Stimulated activated CD8-positive, alpha-beta memory T cell treated with anti-CD3 and anti-CD28 coated beads, Interleukin-12 subunit alpha, Interleukin-12 subunit beta, amount 100 ng/mL, for 24 hours (primary cell): ENCODE data around the gene CLASRP.

ENCODE experiments used
- DNase-seq: peaks from one replicate; pipeline ENCODE4 v3.0.0-alpha.2; 2020; ENCODE audit errors: extremely low read depth

The CLASRP gene

DNA sequence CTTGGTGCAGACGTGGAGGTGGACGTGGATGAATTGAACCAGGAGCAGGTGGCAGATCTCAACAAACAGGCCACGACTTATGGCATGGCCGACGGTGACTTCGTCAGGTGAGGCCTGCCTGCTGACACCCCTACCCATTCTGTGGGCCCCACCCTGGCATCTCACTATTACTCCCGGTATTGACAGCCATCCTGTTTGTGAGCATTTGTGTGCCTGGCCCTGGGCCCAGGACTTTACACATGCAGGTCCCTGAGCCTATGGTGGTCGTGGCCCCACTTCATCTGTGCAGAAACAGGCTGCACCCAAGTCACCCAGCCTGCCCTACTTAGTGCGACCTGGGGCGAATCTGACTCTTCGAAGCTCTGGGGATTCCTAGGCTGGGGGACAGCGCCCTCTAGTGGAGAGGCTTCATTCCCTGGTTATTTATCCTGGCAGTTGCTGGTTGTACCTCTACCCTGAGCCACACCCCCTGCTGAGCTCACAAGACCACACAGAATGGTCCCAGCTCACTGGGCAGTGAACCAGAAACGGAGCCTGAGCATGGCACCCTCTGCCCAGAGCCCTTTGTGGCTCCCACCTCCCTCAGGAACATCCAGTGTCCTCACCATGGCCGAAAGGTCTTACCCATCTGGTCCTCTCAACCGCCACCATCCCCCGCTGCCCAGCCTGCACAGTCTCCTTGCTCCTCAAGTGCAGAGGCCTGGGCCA is 20.6 kb downstream of the CLASRP start:
- peak; percentile 58 for DNase-seq

DNA sequence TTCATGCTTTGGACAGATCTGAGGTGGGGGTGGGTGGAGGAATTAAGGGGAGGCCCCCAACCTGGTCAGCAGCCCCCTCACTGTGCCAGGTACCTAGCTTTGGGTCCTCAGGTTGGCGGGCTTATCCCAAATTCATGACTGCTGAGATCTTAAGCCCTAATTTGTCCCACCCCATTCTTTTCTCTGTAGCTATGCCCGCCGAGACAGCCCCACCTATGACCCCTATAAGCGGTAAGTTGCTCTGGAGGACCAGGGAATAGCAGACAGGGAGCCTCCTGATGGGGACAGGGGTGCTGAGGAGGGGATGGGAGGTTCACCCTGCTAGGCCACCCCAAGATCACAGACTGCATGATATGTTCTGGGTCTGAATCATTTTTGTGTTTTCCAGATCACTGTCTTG is 23.1 kb downstream of the CLASRP start:
- no peak for DNase-seq

DNA sequence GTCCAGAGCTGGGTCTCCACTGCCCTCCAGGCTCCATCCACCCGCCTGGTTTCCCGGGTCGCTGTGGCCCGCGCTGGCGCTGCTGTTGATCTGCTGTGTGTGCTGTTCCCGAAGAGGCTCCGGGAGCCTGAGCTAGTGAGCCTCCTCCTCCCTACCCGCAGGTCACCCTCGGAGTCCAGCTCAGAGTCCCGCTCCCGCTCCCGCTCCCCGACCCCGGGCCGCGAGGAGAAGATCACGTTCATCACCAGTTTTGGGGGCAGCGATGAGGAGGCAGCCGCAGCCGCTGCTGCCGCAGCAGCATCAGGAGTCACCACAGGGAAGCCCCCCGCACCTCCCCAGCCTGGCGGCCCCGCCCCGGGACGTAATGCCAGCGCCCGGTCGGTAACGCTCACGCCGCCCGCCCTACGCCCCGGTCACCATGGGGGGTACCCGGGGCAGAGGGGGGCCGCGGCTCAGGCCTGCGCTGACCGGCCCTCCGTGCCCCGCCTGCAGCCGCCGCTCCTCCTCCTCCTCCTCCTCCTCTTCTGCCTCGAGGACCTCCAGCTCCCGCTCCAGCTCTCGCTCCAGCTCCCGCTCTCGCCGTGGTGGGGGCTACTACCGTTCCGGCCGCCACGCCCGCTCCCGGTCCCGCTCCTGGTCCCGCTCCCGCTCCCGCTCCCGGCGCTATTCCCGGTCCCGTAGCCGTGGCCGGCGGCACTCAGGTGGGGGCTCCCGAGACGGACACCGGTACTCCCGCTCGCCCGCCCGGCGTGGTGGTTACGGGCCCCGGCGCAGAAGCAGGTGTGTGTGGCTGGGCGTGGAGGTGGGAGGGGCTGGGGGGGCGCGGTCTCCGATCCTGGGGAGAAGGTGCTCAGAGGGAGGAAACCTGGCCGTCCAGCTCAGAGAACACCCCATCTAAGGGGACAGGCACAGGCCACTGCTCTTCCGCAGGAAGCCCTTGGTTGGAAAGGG is 25.3 kb downstream of the CLASRP start:
- no peak for DNase-seq

DNA sequence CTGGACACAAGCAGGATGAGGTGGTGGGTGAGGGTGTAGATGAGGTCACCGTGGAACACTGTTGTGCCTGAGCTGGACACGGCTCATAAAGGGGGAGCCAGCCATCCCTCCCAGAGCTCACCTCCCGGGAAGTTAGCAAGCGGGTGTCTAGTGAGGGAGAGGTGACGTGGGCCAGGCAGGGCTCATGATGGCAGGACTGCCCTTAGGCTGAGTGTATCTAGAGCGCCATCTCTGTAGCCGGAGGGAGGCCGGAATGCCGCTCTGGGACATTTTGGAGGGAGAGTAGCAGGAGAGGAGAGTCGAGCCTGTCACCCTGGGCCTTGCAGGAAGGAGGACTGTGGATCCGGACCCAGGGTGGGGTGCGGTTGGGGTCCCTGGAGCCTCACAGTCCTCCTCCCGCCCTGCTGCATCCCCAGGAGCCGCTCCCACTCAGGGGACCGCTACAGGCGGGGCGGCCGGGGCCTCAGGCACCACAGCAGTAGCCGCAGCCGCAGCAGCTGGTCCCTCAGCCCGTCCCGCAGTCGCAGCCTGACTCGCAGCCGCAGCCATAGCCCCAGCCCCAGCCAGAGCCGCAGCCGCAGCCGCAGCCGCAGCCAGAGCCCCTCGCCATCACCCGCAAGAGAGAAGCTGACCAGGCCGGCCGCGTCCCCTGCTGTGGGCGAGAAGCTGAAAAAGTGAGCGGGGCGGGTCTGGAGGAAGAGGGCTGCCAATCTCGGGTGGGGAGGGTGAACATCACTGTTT is 28.2 kb downstream of the CLASRP start:
- DNase-seq, result no peak

DNA sequence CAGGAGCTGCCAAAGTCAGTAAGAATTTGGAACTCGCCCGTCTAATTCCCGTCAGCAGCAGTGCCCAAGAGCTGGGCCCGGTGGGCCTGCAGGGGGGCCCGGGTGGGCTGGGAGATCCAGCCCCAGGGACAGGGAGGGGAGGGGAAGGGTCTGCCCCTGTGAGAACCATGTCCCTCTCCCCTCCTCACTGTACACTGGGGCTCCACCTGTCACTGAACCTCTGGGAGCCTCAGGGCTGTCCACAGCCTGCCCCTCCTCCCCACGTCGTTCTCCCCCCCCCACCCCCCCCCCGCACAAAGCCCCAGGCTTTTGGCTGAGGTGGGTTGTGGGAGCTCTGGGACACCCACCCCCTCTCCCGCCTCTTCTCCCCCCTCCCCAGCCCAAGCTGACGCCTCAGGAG is 29.2 kb downstream of the CLASRP start:
- DNase-seq, result no peak

DNA sequence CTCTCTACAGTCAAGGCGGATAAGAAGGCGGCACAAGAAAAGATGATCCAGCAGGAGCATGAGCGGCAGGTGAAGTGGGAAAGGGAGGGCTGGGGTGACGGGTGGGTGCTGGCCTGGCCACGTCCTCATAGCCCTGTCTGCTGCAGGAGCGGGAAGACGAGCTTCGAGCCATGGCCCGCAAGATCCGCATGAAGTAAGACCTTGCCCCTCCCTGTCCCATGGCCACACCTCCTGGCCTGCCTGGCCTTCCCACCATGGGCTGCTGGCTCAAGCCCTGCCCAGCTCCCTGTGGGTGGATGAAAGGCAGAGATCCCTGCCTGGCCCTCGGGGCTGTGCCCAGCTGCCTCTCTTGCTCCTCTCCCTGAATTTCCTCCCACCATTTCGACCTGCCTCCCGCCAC is 30.2 kb downstream of the CLASRP start:
- DNase-seq, result no peak

DNA sequence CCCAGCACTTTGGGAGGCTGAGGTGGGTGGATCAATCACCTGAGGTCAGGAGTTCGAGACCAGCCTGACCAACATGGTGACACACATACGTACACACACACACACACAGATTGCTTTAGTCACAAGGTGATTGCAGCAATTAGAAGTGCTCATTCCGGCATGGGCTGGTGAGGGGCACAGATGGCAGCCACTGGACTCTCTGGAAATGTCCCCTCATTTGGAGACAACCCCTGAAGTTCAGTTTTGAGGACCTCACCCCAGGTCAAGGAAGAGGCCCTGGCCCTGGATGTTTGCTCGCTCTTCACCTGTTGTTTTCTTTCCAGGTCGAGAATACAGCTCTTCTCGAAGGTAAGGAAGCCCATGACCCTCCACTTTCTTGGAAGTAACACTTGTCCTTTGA is 31.4 kb downstream of the CLASRP start:
- no peak for DNase-seq

DNA sequence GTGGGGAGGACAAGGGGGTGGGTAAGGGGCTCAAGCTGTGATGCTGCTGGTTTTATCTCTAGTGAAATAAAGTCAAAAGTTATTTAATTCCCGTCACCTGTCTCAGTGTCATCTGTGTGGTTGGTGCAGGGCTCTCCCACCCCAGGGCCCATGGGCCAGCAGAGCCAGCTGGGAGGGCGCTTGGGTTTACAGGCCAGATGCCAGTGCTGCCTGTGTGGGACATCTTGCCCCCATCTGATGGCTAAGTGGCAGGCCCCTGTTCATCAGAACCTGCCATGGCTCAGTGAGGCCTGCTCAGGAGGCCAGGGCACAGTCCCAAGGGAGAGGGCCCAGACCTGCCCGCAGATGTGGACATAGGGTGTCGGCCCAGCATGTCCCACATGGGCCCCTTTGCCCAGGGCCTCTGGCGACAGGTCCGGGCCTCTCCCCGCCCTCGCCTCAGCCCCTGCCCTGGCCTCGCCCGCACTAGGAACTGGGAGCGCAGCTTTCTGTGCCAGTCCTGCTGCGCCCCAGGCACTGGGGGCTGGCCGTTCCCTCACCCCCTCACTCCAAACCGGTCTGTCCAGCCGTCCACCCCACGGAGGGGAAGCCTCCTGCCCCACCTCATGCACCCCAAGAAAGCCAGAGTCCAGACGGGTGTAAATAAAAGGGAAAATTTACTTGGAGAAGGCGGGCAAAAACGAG is 32.2 kb downstream of the CLASRP start:
- no peak for DNase-seq

DNA sequence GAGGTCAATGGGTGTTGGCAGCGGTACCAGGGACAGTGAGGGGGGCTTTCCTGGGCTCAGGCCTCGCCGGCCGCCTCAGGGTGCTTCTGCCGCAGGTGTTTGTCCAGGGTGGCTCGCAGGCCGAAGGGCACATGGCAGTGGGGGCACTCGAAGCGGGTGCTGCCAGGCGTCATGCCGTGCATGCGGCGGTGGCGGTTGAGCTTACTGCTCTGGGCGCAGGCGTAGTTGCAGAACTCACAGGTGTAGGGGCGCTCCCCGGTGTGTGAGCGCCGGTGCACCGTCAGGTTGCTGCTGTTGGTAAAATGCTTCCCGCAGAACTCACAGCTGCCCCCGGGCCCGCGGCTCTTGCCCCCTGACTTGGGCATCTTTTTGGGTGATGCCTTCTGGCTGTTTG is 32.7 kb downstream of the CLASRP start:
- no peak for DNase-seq

DNA sequence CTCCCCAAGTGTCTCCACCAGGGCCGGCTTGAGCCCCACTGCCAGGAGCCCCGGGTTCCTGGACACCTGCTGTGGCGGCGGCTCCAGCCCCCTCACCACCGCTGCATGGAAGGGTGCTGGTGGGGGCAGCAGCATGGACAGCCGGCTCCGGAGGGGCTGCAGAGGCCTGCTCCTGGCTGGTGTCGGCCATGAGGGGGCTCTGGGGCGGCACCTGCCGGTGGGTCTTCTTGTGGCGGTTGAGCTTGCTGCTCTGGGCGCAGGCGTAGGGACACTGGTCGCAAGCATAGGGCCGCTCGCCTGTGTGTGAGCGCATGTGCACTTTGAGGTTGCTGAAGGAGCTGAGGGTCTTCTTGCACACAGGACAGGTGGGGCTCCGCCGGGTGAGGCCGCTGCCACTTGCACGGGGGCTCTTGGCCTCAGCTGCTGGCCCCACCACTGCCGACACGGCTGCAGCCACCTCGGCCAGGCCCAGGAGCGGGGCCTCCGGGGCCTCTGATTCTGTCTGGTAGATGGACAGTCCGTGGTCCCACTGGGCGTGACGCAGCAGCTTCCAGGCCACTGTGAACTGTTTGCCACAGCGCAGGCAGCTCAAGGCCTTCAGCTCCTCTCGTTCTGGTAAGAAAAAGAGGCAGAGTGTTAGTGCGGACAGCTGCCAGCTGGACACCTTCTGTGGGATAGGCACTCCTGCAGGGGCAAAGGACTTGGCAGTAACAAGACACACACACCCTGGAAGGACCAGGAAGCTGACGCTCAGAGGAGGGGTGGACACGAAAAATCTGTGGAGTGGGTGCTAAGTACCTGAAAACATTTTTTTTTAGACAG is 33.3 kb downstream of the CLASRP start:
- no peak for DNase-seq

DNA sequence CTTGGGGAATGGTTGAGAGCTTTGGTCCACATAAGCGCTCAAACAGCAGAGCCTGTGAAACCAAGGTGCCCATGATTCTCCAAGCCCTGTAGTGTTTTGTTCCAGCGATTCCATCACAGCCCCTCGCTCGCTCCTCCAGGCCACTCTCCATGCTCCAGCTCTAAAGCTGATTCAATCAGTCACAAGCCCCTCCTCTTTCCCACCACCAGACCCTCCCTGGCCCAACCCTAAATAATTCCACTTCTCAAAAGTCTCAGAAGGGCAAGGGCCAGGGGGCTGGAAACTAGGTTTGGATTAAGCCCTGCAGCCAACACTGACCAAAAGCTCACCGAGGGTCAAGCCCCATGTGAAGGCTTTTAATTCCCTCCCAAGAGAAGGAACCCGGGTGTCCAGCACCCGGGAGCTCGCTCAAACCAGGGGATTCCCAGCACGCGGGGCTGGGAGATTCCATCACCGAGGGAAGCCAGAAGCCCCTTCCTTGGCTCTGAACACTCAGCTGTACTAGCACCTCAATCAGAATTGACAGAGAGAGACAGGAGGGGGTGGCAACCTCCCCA is 36.0 kb downstream of the CLASRP start:
- DNase-seq, result no peak

DNA sequence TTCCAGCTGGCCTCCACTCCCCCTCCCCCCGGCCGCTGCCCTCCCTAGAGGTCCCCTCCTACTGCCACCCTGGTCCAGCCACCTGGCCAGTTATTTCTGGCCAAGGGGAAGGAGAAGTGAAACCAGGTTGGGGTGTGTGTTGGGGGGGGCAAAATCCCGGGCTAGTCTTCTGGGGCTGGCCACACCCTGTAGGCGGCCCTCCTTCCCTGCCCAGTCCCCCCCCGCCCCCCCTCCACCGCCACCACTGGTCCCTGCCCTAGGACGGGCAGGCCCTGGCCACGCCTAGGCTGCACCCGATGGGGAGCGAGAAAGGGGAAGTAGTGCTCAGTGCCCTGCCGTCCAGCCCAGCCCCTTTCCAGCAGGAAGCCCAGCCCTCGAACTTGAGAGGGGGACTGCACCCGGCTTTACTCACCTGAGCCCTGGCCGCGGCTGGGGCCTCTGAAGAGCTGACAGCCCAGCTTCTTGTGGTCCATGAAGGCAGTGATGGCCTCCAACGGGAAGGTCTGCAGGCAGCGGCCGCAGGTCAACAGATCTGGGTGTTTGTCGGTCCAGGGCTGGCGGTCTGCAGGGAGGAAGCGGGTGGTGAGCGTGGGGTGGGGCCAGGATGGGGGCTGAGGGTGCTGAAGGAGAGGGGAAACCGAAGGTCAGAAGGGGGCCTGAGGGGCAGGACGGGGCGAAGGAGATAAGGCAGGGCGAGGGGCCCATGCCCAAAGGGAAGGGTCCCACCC is 36.6 kb downstream of the CLASRP start:
- no peak for DNase-seq

DNA sequence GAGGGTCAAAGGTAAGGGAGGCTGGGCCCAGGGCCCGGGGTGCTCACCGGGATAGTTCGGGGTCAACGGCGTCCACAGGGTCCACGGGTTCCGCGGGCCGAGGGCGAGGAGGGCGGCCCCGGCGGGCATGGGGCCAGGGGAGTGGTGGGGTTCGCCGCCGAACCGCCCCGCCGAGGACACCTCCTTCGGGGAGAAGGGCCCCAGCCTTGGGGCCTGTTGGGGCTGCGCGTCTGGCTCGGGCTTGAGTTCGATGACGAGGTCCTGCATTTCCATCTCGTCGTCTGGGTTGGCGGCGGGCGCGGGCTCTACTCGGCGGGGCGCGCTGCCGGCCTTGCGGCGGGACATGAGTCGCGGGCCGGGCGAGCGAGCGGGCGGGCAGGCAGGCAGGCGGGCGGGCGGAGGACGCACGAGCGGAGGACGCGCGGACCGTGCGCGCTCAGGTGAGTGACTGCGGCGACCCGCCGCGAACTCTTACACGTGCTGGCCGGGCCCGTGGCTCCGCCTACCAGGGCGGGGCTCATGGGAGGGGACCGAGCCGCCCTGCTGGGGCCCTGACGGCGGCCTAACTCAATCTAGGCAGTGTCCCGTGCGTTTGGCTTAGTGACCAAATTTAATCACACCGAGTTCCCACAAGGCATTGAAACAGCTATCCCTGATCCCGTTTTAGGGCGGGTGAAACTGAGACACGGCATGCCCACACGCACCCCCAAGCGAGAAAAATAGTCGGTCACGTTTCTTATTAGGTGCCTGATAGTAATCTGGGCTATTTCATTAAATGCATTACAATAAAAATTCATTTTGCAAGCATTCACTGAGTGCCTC is 37.4 kb downstream of the CLASRP start, which contains the start of gene ZNF296:
Gene ZNF296, minus strand, starts transcription at position 450 of the 822 bp plus-strand sequence. Its CDS starts 105 bp downstream, at position 345.
- peak; percentile 54 for DNase-seq

DNA sequence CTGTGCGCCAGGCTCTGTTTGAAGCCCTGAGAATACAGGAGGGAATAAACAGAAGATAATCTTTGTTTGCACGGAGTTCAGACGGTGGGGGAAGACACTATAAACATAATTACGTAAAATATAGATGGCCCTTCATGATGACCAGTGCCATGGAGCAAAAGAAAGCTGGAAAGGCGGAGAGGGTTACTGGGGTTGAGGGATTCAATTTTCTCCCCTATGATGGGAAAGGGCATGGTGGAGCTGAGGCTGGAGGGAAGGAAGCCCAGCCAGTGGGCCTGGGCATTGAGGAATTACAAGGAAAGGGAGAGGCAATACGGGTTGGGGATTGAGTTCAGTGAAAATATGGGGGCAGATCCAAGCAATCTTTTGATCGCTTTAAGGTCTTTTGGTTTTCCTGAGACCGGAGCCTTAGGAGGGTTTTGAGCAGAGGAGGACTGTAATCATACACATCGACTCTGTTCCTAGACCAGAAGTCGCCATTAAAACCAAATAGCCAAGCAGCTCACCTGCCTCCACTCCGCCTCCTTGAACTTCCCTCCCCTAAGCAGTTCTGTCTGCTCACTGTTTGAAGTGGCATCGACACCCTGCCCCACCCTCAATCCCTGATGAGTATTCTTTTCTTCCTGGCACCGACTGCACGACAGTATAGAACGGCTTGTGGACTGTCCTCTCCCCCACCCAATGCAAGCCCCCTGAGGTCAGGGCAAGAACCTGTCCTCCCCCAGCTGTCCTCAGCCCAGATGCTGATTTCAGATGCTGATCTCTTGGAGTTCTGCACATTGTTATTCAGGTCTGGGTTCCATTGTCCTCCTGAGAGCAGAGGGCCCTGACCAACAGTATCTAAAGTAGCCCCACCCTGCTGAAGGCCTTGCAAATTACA is 38.2 kb downstream of the CLASRP start:
- DNase-seq, result no peak

DNA sequence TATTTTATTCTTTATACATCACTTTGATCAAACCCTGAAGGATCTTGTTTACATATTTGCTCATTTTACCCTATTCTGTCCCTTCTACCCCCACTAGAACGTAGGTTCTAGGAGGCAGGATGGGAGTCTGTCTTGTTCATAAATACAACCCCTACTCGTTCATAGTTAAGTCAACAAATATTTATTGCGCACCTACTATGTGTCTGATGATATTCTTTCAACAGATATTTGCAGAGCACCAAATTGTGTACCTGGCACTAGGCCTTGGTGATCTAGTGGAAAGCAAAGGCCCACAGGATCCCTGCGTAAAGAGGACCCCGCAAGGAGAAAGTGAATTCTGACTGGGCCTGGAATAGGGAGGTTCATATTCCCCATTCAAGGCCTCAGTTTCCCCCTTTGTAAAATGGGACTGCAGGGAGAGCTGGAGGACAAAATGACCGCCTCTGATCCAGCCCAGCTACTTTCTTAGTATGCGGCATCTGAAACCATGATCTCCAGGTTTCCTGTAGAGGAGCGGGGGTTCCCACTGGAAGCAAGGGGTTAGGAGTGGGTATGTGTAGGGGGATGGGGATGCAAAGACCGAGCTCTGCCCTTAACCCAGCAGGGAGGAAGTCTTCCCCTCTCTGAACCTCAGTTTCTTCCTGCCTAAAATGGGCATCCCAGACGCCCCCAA is 39.7 kb downstream of the CLASRP start:
- no peak for DNase-seq

DNA sequence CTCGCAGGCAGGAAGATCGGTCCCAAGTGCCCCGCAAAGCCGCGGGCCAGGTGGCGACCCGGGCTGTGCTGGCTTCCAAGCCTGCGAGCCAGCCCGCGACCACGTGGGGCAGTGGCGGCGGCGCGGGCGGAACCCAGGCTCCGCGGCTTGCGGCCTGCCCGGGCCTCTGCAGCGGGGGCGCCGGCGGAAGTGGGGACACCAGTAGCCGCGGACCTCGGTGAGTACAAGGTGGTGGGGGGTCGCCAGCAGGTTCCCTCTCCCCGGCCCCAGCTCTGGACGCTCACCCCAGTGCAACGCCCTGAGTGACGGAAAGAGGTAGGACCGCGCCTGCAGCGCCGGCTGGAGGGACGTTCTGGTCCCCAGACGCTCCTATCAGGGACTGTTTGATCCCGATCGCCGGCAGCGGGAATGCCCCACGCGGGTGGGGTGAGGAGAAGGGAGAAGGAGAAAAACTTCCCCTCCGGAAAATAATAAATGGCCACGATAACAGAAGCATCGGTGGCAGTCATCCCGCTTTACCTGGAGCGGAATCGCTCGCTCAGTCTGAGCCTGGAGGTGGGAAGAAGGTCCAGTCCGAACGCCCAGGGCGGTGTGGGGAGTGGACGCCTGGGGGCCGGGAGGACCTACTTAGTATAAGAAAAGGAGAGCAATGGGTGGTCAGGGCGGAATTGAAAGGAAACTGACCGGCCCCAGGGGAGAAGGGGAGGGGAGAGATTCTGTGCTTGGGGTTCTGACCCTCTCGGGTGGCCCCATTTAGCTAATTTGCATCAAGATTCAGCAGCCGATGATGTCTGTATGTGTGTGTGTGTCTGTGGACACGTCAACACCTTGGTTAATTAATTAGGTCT is 40.4 kb downstream of the CLASRP start, which contains the start of gene GEMIN7:
Gene GEMIN7, plus strand, starts transcription at position 198 of the 848 bp plus-strand sequence. CDS start 10,855 bp downstream, outside the sequence.
- DNase-seq, result peak; percentile 48
